Gastroesophageal sphincter (tissue), 4 donors: ENCODE results near the gene KLRF2. TPM values are rescaled to one million over a fixed set of nuclear protein-coding genes. Genes with fewer than 3 reads are reported as not detected.

Experiments
- ATAC-seq: fragments of 150-250 bp; one replicate; pipeline ENCODE4 v1.9.1; 2016; ENCODE audit warnings: mild to moderate bottlenecking, moderate library complexity
- H3K27ac ChIP-seq, 4 donors: fragments of 200-600 bp; sonication (generic) in 3 of 4; 1 replicate in 3 of 4; 2 replicates in 1 of 4; pipeline ENCODE4 v1.5.1; 2016 to 2019
- H3K27me3 ChIP-seq: fragments of 200-600 bp; sonication (generic); one replicate; pipeline ENCODE4 v1.5.1; 2019
- H3K36me3 ChIP-seq, 2 donors: fragments of 200-600 bp; sonication (generic); one replicate each; pipeline ENCODE4 v1.5.1; 2019; ENCODE audit warnings: control low read depth in 1 of 2
- H3K4me1 ChIP-seq, 3 donors: fragments of 200-600 bp; sonication (generic); 1 replicate in 2 of 3; 2 replicates in 1 of 3; pipeline ENCODE4 v1.5.1; 2016 to 2019; ENCODE audit warnings: control low read depth in 2 of 3
- H3K4me3 ChIP-seq, 2 donors: fragments of 200-600 bp; sonication (generic); one replicate each; pipeline ENCODE4 v1.5.1; 2019; ENCODE audit warnings: mild to moderate bottlenecking in 1 of 2, moderate library complexity in 1 of 2
- H3K9me3 ChIP-seq, 3 donors: fragments of 200-600 bp; sonication (generic); one replicate each; pipeline ENCODE4 v1.5.1; 2017 to 2019; ENCODE audit warnings: control low read depth in 2 of 3
- CTCF ChIP-seq, 4 experiments: fragments of 200-600 bp in 2 of 4; fragments of 450-650 bp in 2 of 4; sonication (generic) in 1 of 4; IDR thresholded peaks; one replicate each; pipeline ENCODE4 v1.5.1; 2017 to 2019; ENCODE audit warnings: antibody characterized with exemption in 4 of 4, mild to moderate bottlenecking in 2 of 4, moderate library complexity in 2 of 4
- EP300 ChIP-seq: sonication (generic); formaldehyde crosslinking; IDR thresholded peaks from one replicate; pipeline ENCODE4 v1.6.1; 2017; ENCODE audit warnings: antibody characterized with exemption, mild to moderate bottlenecking
- POLR2A ChIP-seq, 2 donors: fragments of 450-650 bp; IDR thresholded peaks; one replicate each; pipeline ENCODE4 v1.6.1; 2017; ENCODE audit warnings: antibody characterized with exemption in 2 of 2, mild to moderate bottlenecking in 2 of 2, moderate library complexity in 1 of 2
- POLR2AphosphoS5 ChIP-seq: sonication (generic); formaldehyde crosslinking; IDR thresholded peaks from one replicate; pipeline ENCODE4 v1.6.1; 2017; ENCODE audit warnings: antibody characterized with exemption
- WGBS, 2 donors: methylation state at CpG; one replicate each; pipeline ENCODE4 v1.1.5; 2018; ENCODE audit warnings: low coverage in 1 of 2; 5-methylcytosine and 5-hydroxymethylcytosine counted together
- total RNA-seq, 4 donors: library from RNA; depleted of rRNA; stranded (reverse); fragments of >200 nt; gene quantifications; one replicate each; pipeline ENCODE4 v1.1.0, GENCODE V29; 2016

KLRF2 gene
- total RNA-seq, 4 donors from 2014 or later = not detected

GRCh38 chr12:9867531-9867930, 13.8 kb upstream of the KLRF2 start:
- peak overlapping the region; percentile 24 to 42 for H3K4me3 ChIP-seq
- H3K27me3 ChIP-seq = no peaks in the 10 kb centered on the region
- peaks cover 0 to 17% (median 0%) of the 10 kb centered on the region in 3 donors for H3K9me3 ChIP-seq
- H3K36me3 ChIP-seq = no peaks in the 10 kb centered on the region
- H3K4me1 ChIP-seq = no peaks in the 10 kb centered on the region
- H3K27ac ChIP-seq = peak overlapping the region in 3 of 4 donors; percentile 0 to 75 (median 9)
- no peak for TF ChIP-seq CTCF (IDR thresholded peaks at IDR 0.05)
- no peak for TF ChIP-seq POLR2A (IDR thresholded peaks at IDR 0.05)
- TF ChIP-seq POLR2AphosphoS5 = no peak
- TF ChIP-seq EP300 = no peak
- 46 to 48% methylated on average over 4 of the region's 4 CpGs for WGBS, 2 donors
- no peak for ATAC-seq

DNA sequence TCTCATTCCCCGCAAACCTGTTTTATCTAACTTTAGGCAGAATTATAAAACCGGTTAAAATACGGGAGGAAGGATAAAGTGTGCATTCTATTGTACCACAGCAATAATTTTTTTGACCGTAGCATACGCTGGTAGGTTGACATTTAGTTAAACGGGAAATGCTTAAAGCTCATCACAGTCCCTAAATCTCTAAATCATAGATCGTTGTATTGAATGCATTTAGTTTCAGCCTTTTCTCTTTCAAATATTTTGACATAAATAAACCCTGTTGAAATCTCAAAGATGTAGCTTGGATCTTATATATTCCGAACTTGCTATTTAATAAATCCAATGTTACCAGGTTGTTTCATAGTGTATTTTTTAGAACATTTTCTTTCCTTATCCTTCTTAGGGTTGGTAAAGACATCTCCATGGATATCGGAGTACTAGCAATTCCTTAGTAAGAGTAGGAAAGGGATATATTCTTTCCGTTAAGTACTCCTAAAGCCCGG, 12.9 kb upstream of the KLRF2 start:
- peak overlapping the region; percentile 52 to 76 (median 74) for H3K27ac ChIP-seq
- H3K27me3 ChIP-seq = no peaks in the 10 kb centered on the region
- no peak for TF ChIP-seq POLR2A (IDR thresholded peaks at IDR 0.05)
- TF ChIP-seq EP300 = no peak
- no peak for TF ChIP-seq CTCF (IDR thresholded peaks at IDR 0.05)
- no peak for TF ChIP-seq POLR2AphosphoS5
- H3K9me3 ChIP-seq = peaks cover 0 to 9% (median 0%) of the 10 kb centered on the region in 3 donors
- WGBS, 2 donors = 56 to 65% methylated on average over 11 of the region's 11 CpGs
- peak overlapping the region; percentile 42 to 64 for H3K4me3 ChIP-seq
- no peaks in the 10 kb centered on the region for H3K4me1 ChIP-seq
- no peaks in the 10 kb centered on the region for H3K36me3 ChIP-seq
- ATAC-seq = no peak

GRCh38 chr12:9868951-9869306, 12.4 kb upstream of the KLRF2 start:
- H3K9me3 ChIP-seq = peaks cover 0 to 4% (median 0%) of the 10 kb centered on the region in 3 donors
- no peaks in the 10 kb centered on the region for H3K4me1 ChIP-seq
- H3K27ac ChIP-seq = peak overlapping the region; percentile 52 to 76 (median 74)
- WGBS, 2 donors = 43 to 50% methylated on average over 4 of the region's 4 CpGs
- no peaks in the 10 kb centered on the region for H3K36me3 ChIP-seq
- peak overlapping the region; percentile 42 to 64 for H3K4me3 ChIP-seq
- no peak for ATAC-seq
- no peaks in the 10 kb centered on the region for H3K27me3 ChIP-seq
- TF ChIP-seq POLR2A (IDR thresholded peaks at IDR 0.05) = no peak
- no peak for TF ChIP-seq EP300
- no peak for TF ChIP-seq CTCF (IDR thresholded peaks at IDR 0.05)
- no peak for TF ChIP-seq POLR2AphosphoS5

DNA sequence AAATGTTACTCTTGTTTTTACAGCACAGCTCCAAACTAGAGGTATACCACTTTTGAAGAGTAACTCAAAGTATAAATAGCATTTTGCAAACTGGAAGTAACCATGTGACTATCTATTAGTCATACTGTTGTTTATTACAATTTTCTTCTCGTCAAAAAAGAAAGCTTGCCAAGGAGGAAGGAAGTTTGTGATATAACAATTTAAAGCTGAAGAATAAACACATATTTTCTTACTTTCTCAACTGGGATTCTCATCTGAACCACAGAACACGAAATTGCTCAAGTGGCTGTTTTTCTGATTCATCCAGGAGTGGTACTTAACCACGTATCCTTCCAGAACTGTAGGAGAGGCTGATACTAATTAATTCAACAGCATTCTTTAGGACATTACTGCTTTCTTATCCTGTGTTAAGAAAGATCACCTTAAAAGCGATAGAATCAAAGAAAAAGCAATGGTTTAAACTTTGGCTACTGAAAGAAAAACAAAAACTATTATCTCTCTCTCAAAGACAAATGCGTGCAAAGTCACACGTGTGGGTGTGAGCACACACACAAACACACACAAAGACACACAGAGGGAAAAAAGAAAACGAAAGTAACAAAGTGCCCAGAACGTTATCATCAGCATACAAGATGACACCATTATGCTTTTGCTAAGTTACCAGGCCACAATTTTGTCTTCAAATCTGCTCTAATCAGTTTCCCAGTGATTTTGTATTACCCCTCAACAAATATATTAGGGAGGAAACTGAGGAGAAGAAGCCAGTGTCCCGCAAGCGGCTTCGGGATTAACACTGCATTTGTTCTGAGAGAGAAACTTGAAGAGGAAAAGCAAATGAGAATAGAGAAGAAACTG, 11.8 kb upstream of the KLRF2 start, which contains the start of gene CLEC2B:
CLEC2B (minus strand) TSS at position 48 of the 855 bp plus-strand sequence.
- peak within 1 kb of the TSS; percentile 42 to 64 for H3K4me3 ChIP-seq
- peak; percentile 78 for ATAC-seq
- 13 to 15% methylated on average over 8 to 11 of the region's 11 CpGs for WGBS, 2 donors
- H3K36me3 ChIP-seq = no peaks in the 10 kb centered on the region
- no peaks in the 10 kb centered on the region for H3K27me3 ChIP-seq
- H3K27ac ChIP-seq = peak within 1 kb of the TSS; percentile 52 to 76 (median 74)
- H3K4me1 ChIP-seq = no peaks in the 10 kb centered on the region
- no peaks in the 10 kb centered on the region for H3K9me3 ChIP-seq
- no peak for TF ChIP-seq EP300
- TF ChIP-seq POLR2AphosphoS5 = peak; percentile 51

GRCh38 chr12:9870286-9870866, 10.9 kb upstream of the KLRF2 start:
- no peaks in the 10 kb centered on the region for H3K27me3 ChIP-seq
- peak overlapping the region; percentile 52 to 76 (median 74) for H3K27ac ChIP-seq
- TF ChIP-seq POLR2AphosphoS5 (no peak), CTCF (IDR thresholded peaks at IDR 0.05) (no peak), POLR2A (IDR thresholded peaks at IDR 0.05) (no peak), EP300 (no peak)
- WGBS, 2 donors = 57 to 66% methylated on average over 2 of the region's 2 CpGs
- ATAC-seq = no peak
- no peaks in the 10 kb centered on the region for H3K9me3 ChIP-seq
- H3K36me3 ChIP-seq = no peaks in the 10 kb centered on the region
- peak overlapping the region; percentile 42 to 64 for H3K4me3 ChIP-seq
- H3K4me1 ChIP-seq = no peaks in the 10 kb centered on the region
